Measurements from ENCODE around the gene EPS15.
"Not testable (repeated sequence)": the region's sequence is repeated elsewhere in the genome, so short reads cannot be mapped to it uniquely, and the experiment has no call there.

GRCh38 chr1:51530447-51530846, 11.4 kb upstream of the EPS15 start:
- not testable (repeated sequence) for TF ChIP-seq CTCF (conservative IDR thresholded peaks at IDR 0.05 in 1 of 2, IDR thresholded peaks at IDR 0.05 in 1 of 2; ENCODE audit: extremely low read depth in 1 of 2, insufficient read depth in 1 of 2, low read depth in 1 of 2, low read length in 2 of 2); EZH2 (IDR thresholded peaks at IDR 0.05; ENCODE audit: borderline replicate concordance, low read length)

All from mammary epithelial cell (primary cell).